Medulla oblongata (tissue), 1 donor: ENCODE data around the gene SNX11.

Experiments used
- DNase-seq: peaks from one replicate; pipeline ENCODE4 v3.0.0-alpha.2; 2015; ENCODE audit errors: extremely low spot score

Gene SNX11

GRCh38 chr17:48095611-48096010 lies 12.0 kb upstream of the SNX11 start:
- no peak for DNase-seq

- no peak for DNase-seq
Measured at GRCh38 chr17:48100160-48100559, 7.4 kb upstream of the SNX11 start.

DNA sequence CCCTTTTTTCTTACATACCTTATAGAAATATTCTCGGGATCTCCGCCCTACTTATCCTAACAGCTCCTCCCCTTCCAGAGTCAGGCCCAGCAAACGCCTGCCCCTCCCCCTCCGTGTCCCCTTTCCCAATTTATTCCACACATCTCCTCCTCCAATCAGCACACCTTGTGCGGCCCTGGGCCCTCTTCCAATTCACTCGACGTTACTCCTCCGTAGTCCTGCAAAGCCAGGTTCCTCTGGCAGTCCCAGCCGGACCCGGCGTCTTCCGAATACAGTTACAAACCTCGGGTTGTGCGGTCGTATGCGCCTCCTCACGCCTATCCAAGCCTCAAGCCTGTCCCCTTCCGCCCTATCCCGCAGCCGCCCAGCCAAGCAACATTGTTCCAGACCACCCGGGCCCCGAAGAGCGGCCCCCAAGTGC lies 7.0 kb upstream of the SNX11 start:
- peak; percentile 31 for DNase-seq

- DNase-seq, result peak; percentile 96
Measured at GRCh38 chr17:48101012-48101720, 6.4 kb upstream of the SNX11 start, which contains the start of gene CBX1. TSS of gene CBX1 (minus strand) at chr17:48101478. CDS start at chr17:48077004, 24,474 bp downstream.

DNA sequence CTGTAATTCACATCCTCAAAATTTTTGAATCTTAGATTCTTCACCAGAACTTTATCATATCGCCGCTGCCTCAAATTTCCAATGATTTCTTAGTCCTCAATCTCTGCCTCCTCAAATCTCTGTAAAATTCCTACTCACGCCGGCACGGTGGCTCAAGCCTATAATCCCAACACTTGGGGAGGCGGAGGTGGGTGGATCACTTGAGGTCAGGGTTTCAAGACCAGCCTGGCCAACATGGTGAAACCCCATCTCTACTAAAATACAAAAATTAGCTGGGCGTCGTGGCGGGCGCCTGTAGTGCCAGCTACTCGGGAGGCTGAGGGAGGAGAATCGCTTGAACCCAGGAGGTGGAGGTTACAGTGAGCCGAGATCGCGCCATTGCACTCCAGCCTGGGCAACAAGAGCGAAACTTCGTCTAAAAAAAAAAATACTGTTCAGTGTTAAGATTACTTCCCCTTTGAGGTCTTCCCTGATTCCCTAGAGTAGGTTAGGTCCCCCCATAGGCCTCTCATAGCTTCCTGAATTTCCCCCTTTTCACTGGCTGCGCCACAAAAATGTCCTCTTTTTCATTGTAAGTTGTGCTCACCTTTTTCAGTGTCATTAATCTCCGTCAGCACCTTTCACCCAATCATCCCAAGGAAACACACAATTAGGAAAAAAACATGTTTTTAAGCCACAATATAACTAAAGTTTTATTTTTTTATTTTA lies 5.4 kb upstream of the SNX11 start:
- peak; percentile 14 for DNase-seq

- peak; percentile 46 for DNase-seq
Measured at GRCh38 chr17:48102798-48103715, 4.5 kb upstream of the SNX11 start.

- DNase-seq, result no peak
Measured at GRCh38 chr17:48104440-48104839, 3.1 kb upstream of the SNX11 start.

GRCh38 chr17:48106802-48107136 lies 797 bp upstream of the SNX11 start:
- DNase-seq, result no peak

DNA sequence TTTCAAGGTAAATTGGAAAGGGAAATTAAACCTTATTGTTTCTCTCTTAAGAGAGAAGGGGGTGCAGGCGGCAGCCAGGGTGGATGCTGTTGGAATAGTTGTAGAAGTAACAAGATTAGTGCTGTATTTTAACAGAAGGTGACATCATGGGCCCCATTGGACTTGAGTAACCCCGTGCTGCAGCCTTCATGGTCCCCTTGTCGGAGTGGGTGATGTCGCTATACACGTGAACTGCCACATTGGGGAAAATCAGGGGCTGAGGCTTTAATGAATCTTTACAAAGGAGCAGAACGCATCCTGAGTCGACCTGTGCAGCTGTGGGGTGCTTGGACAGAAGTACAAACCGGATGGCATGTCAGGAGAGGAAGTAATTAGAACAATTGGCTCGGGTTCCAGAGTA lies 3.2 kb downstream of the SNX11 start:
- no peak for DNase-seq

DNA sequence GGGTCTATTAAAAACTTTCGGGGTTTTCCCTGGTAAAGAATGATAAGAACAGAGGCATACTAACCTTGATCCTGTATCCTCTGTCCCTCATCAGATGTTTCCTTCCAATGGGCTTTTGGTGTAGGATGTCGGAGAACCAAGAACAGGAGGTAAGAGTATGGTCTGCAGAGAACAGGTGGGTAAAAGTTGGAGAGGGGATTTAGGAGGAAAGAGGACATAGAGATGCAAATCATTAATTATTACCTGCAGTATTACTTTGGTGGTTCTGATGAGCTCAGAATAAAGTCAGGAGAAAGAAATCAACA lies 4.3 kb downstream of the SNX11 start:
- DNase-seq, result no peak

GRCh38 chr17:48113201-48113676 lies 5.7 kb downstream of the SNX11 start:
- DNase-seq, result peak; percentile 66

DNA sequence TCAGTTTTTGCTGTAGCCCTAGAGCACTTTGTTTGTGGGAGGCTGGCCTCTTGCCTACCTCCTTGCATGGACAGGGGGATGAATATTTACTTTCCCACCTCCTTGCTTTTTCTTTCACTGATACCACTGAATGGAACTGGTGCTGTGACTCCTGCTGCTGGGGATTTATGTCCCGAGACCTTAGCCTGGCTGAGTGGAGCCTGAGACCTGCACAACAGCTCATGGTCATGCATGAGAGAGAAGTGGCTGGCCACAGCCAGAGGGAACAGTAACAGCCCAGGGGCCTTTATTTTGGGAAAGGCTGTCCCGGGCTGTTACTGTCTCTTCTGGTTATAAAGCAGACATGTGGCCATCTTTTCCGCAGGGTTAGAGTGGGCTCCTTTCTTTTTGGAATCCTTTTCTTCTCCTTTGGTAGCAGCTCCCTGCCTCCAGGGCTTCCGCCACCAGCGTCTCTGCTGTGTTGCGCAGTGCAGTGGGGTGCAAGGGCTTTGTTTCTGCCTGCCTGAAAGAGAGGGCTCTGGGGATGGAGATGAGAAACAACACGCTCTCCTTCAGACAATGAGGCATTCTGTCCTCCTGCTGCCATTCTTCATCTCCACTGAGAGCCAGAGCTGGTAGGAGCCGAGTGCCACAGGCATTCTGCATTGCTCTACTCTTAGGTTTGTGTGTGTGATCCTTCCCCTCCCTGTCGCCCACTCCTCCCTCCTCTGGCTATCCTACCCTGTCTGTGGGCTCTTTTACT lies 14.5 kb downstream of the SNX11 start:
- peak; percentile 79 for DNase-seq

- no peak for DNase-seq
Measured at GRCh38 chr17:48122665-48123045, 15.1 kb downstream of the SNX11 start.

DNA sequence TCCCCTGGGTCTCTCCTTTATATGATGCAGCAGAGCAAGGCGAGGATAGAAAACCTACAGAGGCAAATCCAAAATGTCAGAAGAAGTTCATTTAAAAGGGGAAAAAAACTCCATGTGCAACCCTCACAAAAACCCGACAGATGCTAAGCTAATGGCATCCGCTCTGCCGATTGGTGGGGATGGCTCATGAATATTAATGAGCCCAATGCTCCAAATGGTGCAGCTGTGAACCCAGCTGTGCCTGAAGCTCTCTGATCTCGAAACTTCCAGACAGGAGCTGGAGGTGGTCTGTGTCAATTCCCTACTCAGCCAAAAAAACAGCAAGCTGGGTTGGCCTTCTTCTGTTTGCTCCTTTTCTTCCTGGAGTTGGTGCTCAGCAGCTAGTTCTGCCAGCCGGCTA lies 15.5 kb downstream of the SNX11 start:
- DNase-seq, result peak; percentile 87

- no peak for DNase-seq
Measured at GRCh38 chr17:48123776-48124388, 16.3 kb downstream of the SNX11 start.

DNA sequence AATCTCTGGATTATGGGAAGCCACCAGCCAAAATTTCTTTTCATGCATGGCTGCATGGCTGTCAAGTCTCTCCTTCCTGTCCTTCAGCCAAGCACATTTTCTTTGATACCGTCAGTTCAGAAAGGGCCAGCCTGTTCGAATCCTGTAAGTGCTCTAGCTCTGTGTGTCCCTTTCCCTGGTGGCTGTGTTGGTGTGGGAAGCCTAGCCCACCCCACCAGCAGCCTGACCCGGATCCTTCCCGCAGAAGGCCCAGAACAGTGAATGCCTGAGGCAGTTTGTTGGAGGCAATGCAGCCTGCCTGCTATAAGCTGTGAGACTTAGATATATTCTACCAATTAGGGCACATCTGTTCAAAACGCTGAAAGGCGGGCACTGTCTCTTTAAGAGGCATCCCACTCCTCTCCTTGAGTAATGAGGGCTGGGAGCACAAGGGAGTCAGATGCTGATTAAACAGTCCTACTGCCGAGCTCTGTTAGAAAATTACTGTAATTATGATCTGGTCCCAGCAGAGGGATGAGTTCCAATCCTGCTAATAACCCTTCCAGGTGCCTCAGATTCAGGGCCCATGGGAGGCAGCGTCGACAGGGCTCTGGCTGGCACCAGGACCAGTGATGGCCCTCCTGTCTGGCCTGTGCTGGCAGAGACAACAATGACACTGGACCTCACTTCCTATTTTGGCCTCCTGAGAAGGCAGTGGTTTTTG lies 18.4 kb downstream of the SNX11 start:
- DNase-seq, result no peak

GRCh38 chr17:48126532-48126850 lies 18.9 kb downstream of the SNX11 start:
- no peak for DNase-seq

GRCh38 chr17:48127371-48128051 lies 19.9 kb downstream of the SNX11 start:
- DNase-seq, result peak; percentile 34

GRCh38 chr17:48128400-48128799 lies 20.8 kb downstream of the SNX11 start:
- no peak for DNase-seq

- DNase-seq, result no peak
Measured at GRCh38 chr17:48129981-48130380, 22.4 kb downstream of the SNX11 start.
